CD4-positive, alpha-beta T cell treated with Interleukin-17A for 4 hours (primary cell): ENCODE measurements around the gene NOS1AP.
"Not testable (repeated sequence)": the region's sequence is repeated elsewhere in the genome, so short reads cannot be mapped to it uniquely, and the experiment has no call there.

ENCODE experiments used
- DNase-seq: peaks from one replicate; pipeline ENCODE4 v3.0.0-alpha.2; 2020; ENCODE audit warnings: mixed read lengths

The NOS1AP gene

GRCh38 chr1:162390396-162391185 lies 321.1 kb downstream of the NOS1AP start:
- no peak for DNase-seq

GRCh38 chr1:162391790-162392563 lies 322.5 kb downstream of the NOS1AP start:
- DNase-seq, result peak; percentile 6

DNA sequence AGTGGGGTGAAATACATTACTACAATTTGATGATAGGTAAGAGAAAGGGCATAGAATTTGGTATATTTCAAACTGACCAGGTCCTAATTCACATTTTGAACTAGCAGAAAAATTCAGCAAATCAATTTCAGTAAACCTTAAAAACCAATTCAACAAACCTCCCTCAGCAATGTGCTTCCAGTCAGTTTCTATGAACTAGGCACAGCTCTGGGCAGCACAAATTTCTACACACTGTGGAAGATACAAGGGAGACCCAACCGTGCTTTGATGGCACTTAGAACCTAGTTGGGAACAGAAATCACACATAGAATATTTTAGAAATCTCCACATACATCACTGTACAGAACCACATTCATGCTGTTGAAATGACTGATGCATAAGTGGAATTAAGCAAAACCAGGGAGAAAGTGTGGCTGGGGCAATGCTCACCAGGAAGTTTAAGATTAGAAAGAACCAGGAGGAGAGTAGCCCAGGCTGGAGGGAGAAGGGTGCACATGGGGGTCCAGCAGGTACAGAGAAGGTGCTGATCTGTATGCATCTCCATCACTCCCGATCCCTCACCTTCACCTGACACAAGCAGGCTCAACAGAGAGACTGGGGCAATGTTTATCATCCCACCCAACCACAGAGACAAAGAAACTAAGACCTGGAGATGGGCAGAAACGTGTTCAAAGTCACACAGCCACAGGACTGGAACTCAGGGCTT lies 326.9 kb downstream of the NOS1AP start:
- DNase-seq, result no peak

DNA sequence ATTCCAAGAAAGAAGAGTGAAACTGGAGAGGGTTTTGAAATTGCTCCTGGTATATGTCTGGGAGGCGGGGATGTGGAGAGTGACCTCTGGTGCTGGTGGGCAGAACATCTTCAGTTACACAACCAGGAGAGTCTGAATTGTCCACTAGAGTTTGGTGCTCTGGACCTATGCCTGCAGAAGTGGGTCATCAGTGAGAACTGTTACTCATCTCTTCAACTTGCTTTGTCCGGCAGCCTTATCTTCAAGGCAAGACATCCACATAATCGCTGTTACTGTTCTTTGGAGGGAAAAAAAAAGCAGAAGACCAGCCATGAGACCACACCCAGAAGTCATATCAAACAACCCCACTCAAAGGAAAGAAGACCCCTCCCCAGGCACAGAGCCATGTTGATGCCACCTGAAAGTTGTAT lies 327.6 kb downstream of the NOS1AP start:
- DNase-seq, result no peak

DNA sequence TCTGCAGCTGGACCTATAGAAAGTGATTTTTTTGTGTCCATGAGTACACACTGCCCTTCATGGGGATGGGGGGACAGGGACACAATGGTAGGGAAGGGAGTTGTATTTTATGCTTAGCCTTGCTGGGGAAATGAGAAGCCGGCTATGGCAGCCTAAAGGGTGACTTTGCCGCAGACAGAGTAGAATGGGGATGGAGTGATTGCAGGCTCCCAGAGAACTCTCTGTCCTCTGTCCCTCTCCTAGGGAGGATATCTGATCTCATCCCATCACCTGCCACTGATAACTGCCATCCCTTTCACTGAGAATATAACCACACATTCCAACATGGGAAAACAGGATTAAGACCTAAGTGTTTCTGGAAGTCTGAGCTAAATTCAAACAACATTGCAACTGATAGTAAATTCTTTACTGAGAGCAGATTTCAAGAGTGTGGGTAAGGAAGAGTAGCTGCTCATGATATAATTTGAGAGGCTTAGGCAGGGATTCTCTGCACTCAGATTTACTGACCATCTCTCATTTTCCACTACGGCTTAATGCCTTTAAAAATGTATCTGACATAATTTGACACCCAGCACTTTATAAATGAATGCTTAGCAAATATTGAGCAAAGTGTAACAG lies 328.6 kb downstream of the NOS1AP start:
- DNase-seq, result no peak

DNA sequence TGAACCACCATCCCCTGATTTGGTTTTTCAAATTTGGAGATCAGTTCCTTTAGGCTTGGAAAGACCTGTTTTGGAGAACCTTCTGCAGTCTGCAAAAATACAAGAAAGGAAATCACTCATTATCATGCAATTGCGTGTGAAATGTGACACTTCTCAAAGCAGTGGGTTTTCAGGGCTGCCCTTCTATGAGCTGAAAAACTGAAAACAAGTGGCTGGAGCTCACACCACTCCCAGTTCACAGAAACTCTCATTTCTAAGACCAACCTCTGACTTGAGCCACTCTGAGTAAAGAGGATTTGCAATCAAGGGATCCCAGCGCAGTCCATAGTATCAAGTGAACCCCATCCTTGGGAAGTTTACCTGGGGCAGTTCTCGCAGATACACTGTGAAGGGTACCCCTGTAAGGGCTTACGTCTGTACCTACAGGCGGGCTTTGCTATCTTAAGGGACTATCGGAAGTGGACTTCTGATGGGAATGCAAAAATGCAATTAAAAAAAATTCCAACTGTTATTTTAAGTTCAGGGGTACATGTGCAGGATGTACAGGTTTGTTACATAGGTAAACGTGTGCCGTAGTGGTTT lies 329.6 kb downstream of the NOS1AP start:
- no peak for DNase-seq

- no peak for DNase-seq
Observed at GRCh38 chr1:162400790-162401355, 331.4 kb downstream of the NOS1AP start.

GRCh38 chr1:162404550-162405160 lies 335.2 kb downstream of the NOS1AP start:
- no peak for DNase-seq

DNA sequence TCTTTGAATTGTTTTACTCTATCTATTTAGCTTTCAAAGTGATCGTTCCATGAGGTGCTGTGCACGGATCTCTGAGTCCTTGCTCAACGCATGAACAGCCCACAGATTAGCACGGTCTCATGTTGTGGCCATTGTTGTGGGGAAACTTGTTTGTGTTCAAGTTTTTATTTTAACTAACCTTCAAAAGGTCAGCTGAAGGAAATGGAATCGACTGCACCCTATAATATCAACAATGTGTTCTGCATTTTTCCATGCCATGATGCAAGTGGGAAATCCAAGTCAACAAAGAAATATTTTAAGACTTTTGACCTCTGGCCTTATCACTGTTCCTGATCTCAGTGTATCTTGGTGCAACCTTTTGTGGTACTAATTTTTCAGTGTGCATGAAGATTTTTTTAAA lies 336.3 kb downstream of the NOS1AP start:
- DNase-seq, result no peak

GRCh38 chr1:162406811-162407210 lies 337.3 kb downstream of the NOS1AP start:
- no peak for DNase-seq

GRCh38 chr1:162407539-162407938 lies 338.0 kb downstream of the NOS1AP start:
- DNase-seq, result no peak

GRCh38 chr1:162412002-162412401 lies 342.5 kb downstream of the NOS1AP start, which contains the start of gene SH2D1B:
TSS of gene SH2D1B (minus strand) at chr1:162412136. CDS start at chr1:162412016, 120 bp downstream.
- DNase-seq, result no peak

DNA sequence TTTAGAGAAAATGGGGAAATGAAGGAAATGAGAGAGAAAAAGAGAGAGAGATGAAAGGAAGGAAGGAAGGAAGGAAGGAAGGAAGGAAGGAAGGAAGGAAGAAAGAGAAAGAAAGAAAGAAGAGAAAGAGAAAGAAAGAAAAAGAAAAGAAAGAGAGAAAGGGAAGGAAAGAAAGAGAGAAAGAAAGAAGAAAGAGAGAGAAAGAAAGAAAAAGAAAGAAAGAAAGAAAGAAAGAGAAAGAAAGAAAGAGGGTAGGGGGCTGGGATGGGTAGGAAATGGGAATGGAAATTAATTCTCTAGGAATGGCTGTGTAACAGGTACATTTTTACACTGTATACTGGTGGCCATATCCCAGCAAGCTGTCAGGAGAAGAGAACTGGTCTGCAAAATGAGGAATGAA lies 346.7 kb downstream of the NOS1AP start:
- DNase-seq, result no peak

DNA sequence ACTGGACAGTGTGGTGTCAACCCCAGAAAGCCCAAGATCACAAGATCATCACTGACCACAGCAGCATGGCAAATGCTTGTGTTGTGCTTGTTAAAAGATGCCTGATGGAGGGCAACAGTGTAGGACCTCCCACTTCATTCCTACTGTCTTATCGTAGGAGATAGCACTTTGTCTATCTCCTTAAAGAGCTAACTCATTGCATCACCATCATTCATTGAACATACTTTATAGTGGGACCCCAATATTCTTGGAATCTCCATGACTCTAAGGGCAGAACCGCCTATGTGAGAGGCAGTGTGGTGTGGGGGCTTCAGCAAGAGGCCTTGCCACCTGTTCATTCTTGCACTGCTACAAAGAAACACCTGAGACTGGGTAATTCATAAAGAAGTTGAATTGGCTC lies 347.4 kb downstream of the NOS1AP start:
- no peak for DNase-seq

DNA sequence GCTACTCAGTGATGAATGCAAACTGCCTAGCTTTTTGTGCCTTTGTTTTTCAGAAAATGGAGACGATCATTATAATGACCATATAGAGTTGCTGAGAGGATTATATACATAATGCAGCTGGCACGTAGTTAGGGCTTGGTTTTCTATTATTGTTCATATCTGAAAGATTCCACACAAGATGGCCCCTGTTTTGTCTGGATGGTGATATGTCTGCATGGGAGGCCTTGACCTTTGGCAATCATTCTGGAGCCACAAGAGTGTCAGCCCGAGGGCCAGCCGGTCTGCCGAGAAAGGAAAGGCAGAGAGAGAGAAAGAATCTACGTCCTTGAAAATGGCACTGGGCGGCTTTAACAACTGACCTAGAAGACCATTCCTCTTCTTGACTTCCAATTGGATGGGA lies 348.2 kb downstream of the NOS1AP start:
- no peak for DNase-seq

GRCh38 chr1:162418584-162418983 lies 349.1 kb downstream of the NOS1AP start:
- not testable (repeated sequence) for DNase-seq

DNA sequence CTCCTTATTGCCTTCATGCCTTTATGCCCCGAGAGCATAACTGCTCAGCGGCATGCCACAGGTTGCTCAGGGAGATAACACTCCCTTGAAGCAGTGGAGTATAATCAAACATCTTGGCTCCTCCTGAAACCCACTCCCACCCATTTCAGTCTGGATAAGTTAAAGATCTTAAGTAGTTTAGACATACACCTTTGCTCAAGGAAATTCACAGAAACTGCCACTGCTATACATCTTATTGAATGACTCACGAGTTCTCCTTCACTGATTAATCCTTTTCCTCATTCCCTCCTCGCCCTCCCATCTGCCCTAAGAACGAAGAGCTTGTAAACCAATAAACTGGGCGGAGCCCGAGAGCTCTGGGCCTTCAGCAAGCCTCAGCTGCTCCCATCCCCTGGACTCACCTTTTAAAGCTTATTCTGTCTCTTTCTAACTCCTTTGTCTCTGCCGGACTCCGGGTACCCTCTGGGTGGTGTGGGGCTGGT lies 350.0 kb downstream of the NOS1AP start:
- DNase-seq, result not testable (repeated sequence)
